Measurements from ENCODE around the gene DTD1. TPM values are rescaled to one million over a fixed set of nuclear protein-coding genes. Genes with fewer than 3 reads are reported as not detected.

Gene DTD1
- total RNA-seq, 1 experiment from 2014 or later: 16.6 TPM

DNA sequence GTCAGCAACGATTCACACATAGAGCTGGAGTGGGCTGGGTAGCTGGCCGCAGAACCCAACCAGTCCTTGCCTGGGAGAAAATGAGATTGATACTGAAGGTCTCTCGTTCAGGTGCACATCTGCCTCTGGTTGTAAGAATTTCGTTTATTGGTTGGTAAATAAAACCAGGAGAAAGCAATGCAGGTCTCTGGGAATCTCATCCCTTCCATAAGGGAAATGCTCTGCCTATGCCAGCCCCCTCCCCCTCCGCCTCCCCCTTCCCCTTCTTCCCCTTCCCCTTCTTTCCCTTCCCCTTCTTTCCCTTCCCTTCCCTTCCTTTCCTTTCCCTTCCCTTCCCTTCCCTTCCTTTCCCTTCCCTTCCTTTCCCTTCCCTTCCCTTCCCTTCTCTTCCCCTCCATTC is 107.3 kb downstream of the DTD1 start:
- DNase-seq (ENCODE audit: low spot score): no peak
- H3K27ac ChIP-seq (ENCODE audit: low read depth, low read length, poor library complexity, severe bottlenecking): no peak overlapping the region
- no peaks in the 10 kb centered on the region for H3K9me3 ChIP-seq (ENCODE audit: low read depth, low read length, poor library complexity, severe bottlenecking)
- no TSS peak for BruUV-seq (replicated peaks)
- ChIA-PET CTCF (no interaction called here), POLR2A (ENCODE audit: low non-redundant PET) (no interaction called here)
- TF ChIP-seq EZH2 (IDR thresholded peaks at IDR 0.05; ENCODE audit: borderline replicate concordance, low read depth, low read length, poor library complexity, severe bottlenecking) (no peak), CTCF (conservative IDR thresholded peaks at IDR 0.05; ENCODE audit: low read depth, low read length) (no peak)
- no peak overlapping the region for H3K4me3 ChIP-seq (ENCODE audit: low read depth, low read length, poor library complexity, severe bottlenecking)
- no peaks in the 10 kb centered on the region for H3K36me3 ChIP-seq (ENCODE audit: insufficient read depth, low read length, poor library complexity, severe bottlenecking)
- intact Hi-C loops (cut with micrococcal nuclease; ENCODE audit: unreplicated experiment): no loop called here
- H3K4me1 ChIP-seq (ENCODE audit: insufficient read depth, low read length, poor library complexity, severe bottlenecking): no peaks in the 10 kb centered on the region
- no peaks in the 10 kb centered on the region for H3K27me3 ChIP-seq (replicated peaks; ENCODE audit: insufficient read depth, low read depth, low read length, poor library complexity)

GRCh38 chr20:18698735-18699380 is 111.0 kb downstream of the DTD1 start:
- Histone ChIP-seq H3K27me3 (replicated peaks; ENCODE audit: insufficient read depth, low read depth, low read length, poor library complexity) (no peaks in the 10 kb centered on the region), H3K4me3 (ENCODE audit: low read depth, low read length, poor library complexity, severe bottlenecking) (no peak overlapping the region), H3K9me3 (ENCODE audit: low read depth, low read length, poor library complexity, severe bottlenecking) (no peaks in the 10 kb centered on the region), H3K27ac (ENCODE audit: low read depth, low read length, poor library complexity, severe bottlenecking) (no peak overlapping the region), H3K36me3 (ENCODE audit: insufficient read depth, low read length, poor library complexity, severe bottlenecking) (no peaks in the 10 kb centered on the region), H3K4me1 (ENCODE audit: insufficient read depth, low read length, poor library complexity, severe bottlenecking) (no peaks in the 10 kb centered on the region)
- BruUV-seq (replicated peaks): no TSS peak
- CTCF ChIA-PET: no interaction called here
- TF ChIP-seq CTCF (conservative IDR thresholded peaks at IDR 0.05; ENCODE audit: low read depth, low read length) (no peak), EZH2 (IDR thresholded peaks at IDR 0.05; ENCODE audit: borderline replicate concordance, low read depth, low read length, poor library complexity, severe bottlenecking) (no peak)
- no peak for DNase-seq (ENCODE audit: low spot score)
- intact Hi-C loops (cut with micrococcal nuclease; ENCODE audit: unreplicated experiment): no loop called here
- POLR2A ChIA-PET (ENCODE audit: low non-redundant PET): no interaction called here

- Histone ChIP-seq H3K27ac (ENCODE audit: low read depth, low read length, poor library complexity, severe bottlenecking) (no peak overlapping the region), H3K36me3 (ENCODE audit: insufficient read depth, low read length, poor library complexity, severe bottlenecking) (no peaks in the 10 kb centered on the region), H3K27me3 (replicated peaks; ENCODE audit: insufficient read depth, low read depth, low read length, poor library complexity) (no peaks in the 10 kb centered on the region), H3K4me3 (ENCODE audit: low read depth, low read length, poor library complexity, severe bottlenecking) (no peak overlapping the region), H3K4me1 (ENCODE audit: insufficient read depth, low read length, poor library complexity, severe bottlenecking) (no peaks in the 10 kb centered on the region), H3K9me3 (ENCODE audit: low read depth, low read length, poor library complexity, severe bottlenecking) (no peaks in the 10 kb centered on the region)
- no peak for DNase-seq (ENCODE audit: low spot score)
- BruUV-seq (replicated peaks): no TSS peak
- ChIA-PET CTCF (no interaction called here), POLR2A (ENCODE audit: low non-redundant PET) (no interaction called here)
- TF ChIP-seq CTCF (conservative IDR thresholded peaks at IDR 0.05; ENCODE audit: low read depth, low read length): no peak
- TF ChIP-seq EZH2 (IDR thresholded peaks at IDR 0.05; ENCODE audit: borderline replicate concordance, low read depth, low read length, poor library complexity, severe bottlenecking): no peak
- intact Hi-C loops (cut with micrococcal nuclease; ENCODE audit: unreplicated experiment): no loop called here
Observed at GRCh38 chr20:18701969-18702368, 114.1 kb downstream of the DTD1 start.

Measured in A673 (cell line).